ENCODE measurements around the gene ZNF236.

GRCh38 chr18:76985951-76986236 is 163.5 kb downstream of the ZNF236 start:
- TF ChIP-seq POLR2AphosphoS5 (IDR thresholded peaks at IDR 0.05; ENCODE audit: low read depth, low read length) (no peak), TAF1 (IDR thresholded peaks at IDR 0.05; ENCODE audit: borderline replicate concordance, low read depth, low read length) (no peak)
